HG03432 (cell line): ENCODE data around the gene PROCA1.
A peak's percentile ranks its signal among the peaks of the same experiment; 100 is the strongest.

Source experiments
- ATAC-seq: cut with Tn5 transposase; IDR thresholded peaks from one replicate; pipeline ENCODE4 v1.9.1; 2021; ENCODE audit warnings: mild to moderate bottlenecking, moderate library complexity; ENCODE audit not compliant: unreplicated experiment

The PROCA1 gene

GRCh38 chr17:28711723-28712031, at the start of gene PROCA1:
PROCA1 (minus strand) TSS chr17:28711888; CDS start chr17:28711660, 228 bp downstream.
- no peak for ATAC-seq

- no peak for ATAC-seq
Observed at GRCh38 chr17:28760601-28761562, 49.2 kb upstream of the PROCA1 start.

- ATAC-seq = no peak
Observed at GRCh38 chr17:28759256-28759865, 47.7 kb upstream of the PROCA1 start.

DNA sequence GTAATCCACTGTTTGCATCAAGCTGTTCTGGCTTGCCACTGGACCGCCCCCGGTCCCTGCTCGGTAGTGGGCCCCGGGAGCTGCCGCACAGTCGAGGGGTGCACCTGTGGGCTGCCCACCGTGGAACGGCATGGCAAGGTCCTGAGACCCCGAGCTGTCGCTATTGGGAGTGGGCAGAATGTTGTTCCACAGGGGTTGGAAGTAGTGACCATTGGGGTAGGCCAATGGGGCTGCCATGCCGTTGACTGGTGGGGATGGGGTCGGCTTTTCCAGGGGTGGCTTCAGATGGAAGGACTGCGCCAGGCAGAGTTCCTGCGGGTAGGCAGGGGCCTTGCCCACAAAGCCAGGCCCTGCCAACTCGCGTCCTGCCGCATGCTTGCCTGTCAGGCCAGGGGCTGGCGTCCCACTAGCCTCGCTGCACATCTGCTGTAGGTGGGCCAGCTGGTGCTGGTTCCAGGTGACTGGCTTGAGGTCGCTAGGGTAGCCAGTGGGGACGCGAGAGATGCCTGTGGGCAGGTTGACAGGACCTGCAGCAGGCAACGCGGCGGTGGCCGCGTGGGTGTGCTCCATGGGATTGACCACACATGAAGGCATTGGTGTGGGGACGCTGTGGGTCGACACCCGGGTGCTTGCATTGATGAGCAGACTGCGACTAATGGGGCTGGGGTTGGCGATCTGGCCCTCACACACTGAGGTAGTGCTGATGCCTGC, 46.9 kb upstream of the PROCA1 start:
- no peak for ATAC-seq

- ATAC-seq = no peak
Observed at GRCh38 chr17:28756049-28756804, 44.5 kb upstream of the PROCA1 start.

GRCh38 chr17:28755486-28755885, 43.8 kb upstream of the PROCA1 start:
- ATAC-seq = no peak

DNA sequence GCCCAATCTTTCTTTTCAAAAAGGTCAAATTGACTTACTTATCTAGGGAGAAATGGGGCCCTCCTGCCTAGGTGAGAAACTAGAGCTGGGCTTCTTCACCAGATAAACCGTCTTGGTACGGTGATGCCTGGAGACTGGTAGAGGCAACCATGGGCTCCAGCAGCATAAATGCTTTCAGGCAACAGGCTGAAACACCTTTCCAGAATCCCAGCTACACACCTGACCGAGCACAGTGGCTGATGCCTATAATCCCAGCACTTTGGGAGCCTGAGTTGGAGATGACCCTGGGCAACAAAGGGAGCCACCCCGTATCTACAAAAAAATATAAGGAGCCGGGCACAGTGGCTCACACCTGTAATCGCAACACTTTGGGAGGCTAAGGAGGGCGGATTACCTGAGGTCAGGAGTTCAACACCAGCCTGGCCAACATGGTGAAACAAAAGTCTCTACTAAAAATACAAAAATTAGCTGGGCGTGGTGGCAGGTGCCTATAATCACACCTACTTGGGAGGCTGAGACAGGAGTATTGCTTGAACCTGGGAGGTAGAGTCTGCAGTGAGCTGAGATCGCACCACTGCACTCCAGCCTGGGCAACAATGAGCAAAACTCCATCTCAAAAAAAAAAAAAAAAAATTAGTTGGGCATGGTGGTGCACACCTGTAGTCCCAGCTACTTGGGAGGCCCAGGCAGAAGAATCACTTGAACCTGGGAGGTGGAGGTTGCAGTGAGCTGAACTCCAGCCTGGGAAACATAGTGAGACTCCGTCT, 40.1 kb upstream of the PROCA1 start:
- no peak for ATAC-seq

DNA sequence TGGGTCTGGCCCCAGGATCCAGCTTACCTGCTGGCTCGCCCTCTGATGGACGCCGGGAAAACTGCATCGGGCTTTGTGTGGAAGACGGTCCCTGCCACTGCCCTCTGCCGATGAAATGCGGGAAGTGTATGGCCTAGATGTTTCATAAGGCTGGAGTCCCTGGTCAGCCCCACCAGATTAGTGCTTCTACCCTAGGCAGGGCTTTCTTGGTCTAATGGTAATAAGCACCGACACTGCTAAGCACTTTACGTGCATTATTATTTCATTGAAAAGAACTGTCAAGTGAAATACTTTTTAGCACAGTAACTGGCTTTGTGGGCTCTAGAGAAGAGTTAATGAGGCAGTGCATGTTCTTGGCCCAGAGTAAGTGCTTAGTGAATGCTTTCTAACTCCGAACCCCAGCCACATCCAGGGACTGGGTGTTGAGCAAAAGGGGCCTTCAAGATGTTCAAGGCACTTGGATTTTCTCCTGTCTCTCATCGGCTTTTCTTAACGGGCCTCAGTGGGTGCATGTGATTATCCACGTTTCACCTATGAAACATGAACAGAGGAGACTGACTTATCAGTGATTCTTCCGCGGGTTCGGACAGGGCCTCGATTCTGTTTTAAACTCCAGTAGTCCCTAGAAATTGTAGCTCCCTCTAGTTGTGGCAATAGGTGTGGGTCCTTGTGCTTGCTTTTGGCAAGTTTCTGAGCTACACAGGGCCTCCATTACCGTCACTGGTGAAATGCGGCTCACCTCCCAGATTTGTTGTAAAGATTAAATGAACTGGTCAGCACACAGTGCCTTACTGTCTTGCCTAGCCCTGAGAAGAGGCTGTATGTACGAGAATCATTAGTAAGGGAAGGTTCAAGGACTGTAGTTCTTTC, 38.7 kb upstream of the PROCA1 start:
- ATAC-seq = peak; percentile 61

- no peak for ATAC-seq
Observed at GRCh38 chr17:28749516-28750177, 38.0 kb upstream of the PROCA1 start.

DNA sequence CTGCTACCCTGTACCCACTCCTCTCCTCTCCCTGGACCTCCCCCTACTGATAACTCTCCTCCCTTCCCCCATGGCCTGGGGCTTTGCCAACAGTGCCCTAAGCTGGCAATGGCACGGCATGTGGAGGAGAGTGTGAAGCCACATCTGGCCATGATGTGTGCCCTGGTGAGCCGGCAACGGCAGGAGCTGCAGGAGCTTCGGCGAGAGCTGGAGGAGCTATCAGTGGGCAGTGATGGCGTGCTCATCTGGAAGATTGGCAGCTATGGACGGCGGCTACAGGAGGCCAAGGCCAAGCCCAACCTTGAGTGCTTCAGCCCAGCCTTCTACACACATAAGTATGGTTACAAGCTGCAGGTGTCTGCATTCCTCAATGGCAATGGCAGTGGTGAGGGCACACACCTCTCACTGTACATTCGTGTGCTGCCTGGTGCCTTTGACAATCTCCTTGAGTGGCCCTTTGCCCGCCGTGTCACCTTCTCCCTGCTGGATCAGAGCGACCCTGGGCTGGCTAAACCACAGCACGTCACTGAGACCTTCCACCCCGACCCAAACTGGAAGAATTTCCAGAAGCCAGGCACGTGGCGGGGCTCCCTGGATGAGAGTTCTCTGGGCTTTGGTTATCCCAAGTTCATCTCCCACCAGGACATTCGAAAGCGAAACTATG, 37.3 kb upstream of the PROCA1 start:
- ATAC-seq = no peak

DNA sequence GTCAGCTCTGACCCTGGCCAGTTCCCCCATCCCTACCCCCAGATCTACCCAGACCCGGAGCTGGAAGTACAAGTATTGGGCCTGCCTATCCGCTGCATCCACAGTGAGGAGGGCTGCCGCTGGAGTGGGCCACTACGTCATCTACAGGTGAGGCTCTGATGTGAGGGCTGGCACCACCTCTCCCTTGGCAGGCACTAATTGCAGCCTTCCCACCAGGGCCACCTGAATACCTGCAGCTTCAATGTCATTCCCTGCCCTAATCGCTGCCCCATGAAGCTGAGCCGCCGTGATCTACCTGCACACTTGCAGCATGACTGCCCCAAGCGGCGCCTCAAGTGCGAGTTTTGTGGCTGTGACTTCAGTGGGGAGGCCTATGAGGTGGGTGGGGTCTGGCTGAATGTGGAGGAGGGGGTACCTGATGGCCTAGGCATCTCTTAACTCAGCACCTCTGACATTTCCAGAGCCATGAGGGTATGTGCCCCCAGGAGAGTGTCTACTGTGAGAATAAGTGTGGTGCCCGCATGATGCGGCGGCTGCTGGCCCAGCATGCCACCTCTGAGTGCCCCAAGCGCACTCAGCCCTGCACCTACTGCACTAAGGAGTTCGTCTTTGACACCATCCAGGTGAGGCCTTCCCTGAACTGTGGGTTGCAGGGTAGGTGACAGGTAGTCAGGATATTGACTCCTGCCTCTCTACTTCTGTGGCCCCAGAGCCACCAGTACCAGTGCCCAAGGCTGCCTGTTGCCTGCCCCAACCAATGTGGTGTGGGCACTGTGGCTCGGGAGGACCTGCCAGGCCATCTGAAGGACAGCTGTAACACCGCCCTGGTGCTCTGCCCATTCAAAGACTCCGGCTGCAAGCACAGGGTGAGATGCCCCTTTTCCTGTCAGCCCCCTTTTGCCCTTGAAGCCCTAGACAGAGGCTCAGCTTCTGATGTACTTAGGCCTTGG, 36.4 kb upstream of the PROCA1 start:
- ATAC-seq = no peak

GRCh38 chr17:28747051-28747691, 35.5 kb upstream of the PROCA1 start:
- no peak for ATAC-seq

DNA sequence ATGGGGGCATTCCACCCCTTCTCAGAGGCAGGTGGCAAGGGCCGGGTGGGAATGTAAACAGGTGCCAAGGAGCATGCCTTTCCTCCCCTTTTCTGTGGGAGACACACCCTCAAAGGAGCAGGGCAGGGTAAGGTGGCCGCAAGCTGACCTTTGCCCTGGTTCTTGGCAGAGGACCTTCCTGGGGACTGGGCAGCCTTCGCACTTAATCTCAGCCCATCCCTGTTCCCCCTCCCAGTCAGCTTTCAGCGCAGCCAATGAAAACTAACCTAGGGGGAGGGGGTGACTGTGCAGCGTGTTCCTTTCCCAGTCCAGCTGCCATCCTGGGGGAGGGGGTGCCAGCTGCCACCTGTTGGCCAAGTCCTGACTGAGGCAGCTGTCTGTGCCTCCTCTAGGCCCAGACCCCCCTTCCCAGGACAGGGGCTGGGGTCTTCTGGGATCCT, 34.9 kb upstream of the PROCA1 start:
- ATAC-seq = no peak

DNA sequence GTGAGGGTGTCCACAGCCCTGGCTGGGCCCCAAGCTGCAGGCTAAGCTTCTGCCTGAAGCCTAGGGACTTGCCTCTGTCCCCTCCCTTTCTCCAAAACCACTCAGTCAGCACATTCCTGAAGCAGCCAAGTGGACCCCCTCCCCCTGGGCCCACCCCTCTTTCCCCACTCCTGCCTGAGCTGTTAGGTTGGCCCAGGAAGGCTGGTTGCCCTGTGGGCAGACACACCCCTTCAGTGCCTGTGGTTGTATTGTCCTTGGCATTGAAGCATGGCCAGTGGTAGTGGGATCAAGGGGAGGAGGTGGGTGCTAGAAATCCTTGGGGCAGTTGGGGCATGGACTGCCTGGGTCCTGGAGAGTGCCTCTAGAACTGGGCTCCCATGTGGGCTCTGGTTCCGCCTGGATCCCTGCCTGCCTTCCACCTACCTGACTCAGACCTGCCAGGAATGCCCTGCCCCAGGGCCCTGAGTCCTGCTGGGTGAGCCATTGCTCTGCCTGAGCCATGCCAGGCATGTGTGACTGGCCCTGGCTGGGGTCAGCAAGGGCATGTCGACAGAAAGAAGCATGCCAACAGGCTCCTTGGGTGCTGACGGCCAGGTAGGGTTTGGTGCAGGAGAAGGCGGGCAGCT, 34.2 kb upstream of the PROCA1 start:
- no peak for ATAC-seq

DNA sequence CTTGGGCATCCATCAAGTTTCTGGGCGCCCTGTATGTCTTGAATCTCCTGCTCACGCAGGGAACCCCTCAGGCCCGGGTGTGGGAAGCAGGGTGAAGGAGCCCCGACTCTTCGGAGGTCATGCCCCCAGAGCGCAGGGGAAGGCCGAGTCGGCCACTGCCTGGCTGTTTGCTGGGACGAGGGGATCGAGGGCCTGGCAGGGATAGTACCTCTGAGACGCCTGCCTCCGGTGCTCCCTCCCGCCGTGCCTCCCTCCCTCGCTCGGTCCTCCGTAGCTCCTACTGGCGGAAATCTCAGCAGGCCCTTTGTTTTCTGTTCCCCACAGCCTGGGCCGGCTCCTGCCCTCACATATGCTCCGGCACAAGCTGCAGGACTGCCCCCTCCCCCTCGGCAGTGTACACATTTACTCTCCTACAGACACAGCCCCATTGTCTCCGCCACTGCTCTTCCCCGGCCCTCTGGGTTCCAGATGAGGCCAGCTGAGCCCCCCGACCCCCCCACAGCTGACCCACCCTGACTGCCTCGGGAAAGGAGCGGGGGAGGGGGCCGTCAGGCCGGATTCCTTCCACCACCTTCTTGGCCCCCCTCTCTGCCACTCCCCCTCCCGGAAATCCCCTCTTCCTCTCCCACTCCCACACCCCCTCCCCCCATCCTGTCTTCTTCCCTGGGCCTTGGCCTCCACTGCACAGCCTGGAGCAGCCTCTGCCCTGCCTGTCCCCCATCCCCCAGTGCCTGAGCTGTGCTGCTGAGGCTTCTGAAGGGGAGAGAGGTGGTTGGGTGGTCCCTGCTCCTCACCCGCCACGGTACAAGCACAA, 33.5 kb upstream of the PROCA1 start:
- no peak for ATAC-seq
